Measurements from ENCODE around the gene CHRDL2. TPM values are rescaled to one million over a fixed set of nuclear protein-coding genes. Genes with fewer than 3 reads are reported as not detected.

CHRDL2 gene
- total RNA-seq, 1 experiment from 2014 or later: 0.39 TPM

GRCh38 chr11:74663315-74663714 lies 67.9 kb downstream of the CHRDL2 start:
- H4K8ac ChIP-seq (replicated peaks; ENCODE audit: insufficient read length, low read depth, low read length): no peak overlapping the region
- DNase-seq: no peak
- WGBS (ENCODE audit: extremely low coverage, insufficient read length, low lambda C conversion rate): no CpG with 5 or more reads among the region's 1 CpG
- H3K79me2 ChIP-seq (ENCODE audit: insufficient read depth, low read length): no peaks in the 10 kb centered on the region
- H3K18ac ChIP-seq (ENCODE audit: insufficient read length, low read depth, low read length): no peak overlapping the region
- H3K14ac ChIP-seq (ENCODE audit: insufficient read depth, low read length): no peak overlapping the region
- H3K9me3 ChIP-seq (ENCODE audit: control insufficient read depth, low read depth, low read length): no peaks in the 10 kb centered on the region
- H2BK15ac ChIP-seq (ENCODE audit: low read depth, low read length): no peak overlapping the region
- H3K4me1 Mint-ChIP-seq: peaks cover 8 to 14% of the 10 kb centered on the region in 2 experiments
- H3K23ac ChIP-seq (ENCODE audit: insufficient read length, low read depth, low read length): no peak overlapping the region
- no peaks in the 10 kb centered on the region; the same call in 1 of the 2 replicates for H3K27me3 Mint-ChIP-seq (ENCODE audit: low read depth)
- H2BK120ac ChIP-seq (ENCODE audit: low read depth, low read length, poor library complexity, severe bottlenecking): no peak overlapping the region
- H3K4me1 ChIP-seq (ENCODE audit: insufficient read depth, low read length): peaks cover 5% of the 10 kb centered on the region
- no peak overlapping the region for H4K5ac ChIP-seq (ENCODE audit: insufficient read length, low read depth, low read length)
- H3K27ac Mint-ChIP-seq: no peak overlapping the region
- TF ChIP-seq CTCF (conservative IDR thresholded peaks at IDR 0.05): no peak
- H2AK5ac ChIP-seq (ENCODE audit: insufficient read length, low read length): no peak overlapping the region
- no peak overlapping the region for H3T11ph ChIP-seq (ENCODE audit: low read length)
- H3K4me2 ChIP-seq (ENCODE audit: insufficient read depth, insufficient read length, low read length): no peak overlapping the region
- no peak overlapping the region for H2BK12ac ChIP-seq (ENCODE audit: insufficient read length, low read depth, low read length)
- H3K9me3 Mint-ChIP-seq: peaks cover 14 to 19% of the 10 kb centered on the region in 2 experiments
- H3K27me3 ChIP-seq (ENCODE audit: insufficient read depth, low read length): no peaks in the 10 kb centered on the region
- peaks cover 22 to 26% (median 24%) of the 10 kb centered on the region in 3 experiments for H3K36me3 Mint-ChIP-seq (ENCODE audit: insufficient read depth in 1 of 3, low read depth in 3 of 3)
- no peak overlapping the region for H4K91ac ChIP-seq (ENCODE audit: insufficient read length, low read depth, low read length)
- no peak overlapping the region for H2BK5ac ChIP-seq (ENCODE audit: insufficient read length, low read length)
- no peak overlapping the region for H3K56ac ChIP-seq (ENCODE audit: insufficient read length, low read depth, low read length)
- H3K23me2 ChIP-seq (ENCODE audit: insufficient read length, low read depth, low read length, poor library complexity, severe bottlenecking): no peaks in the 10 kb centered on the region
- H2BK20ac ChIP-seq (ENCODE audit: low read depth, low read length, poor library complexity, severe bottlenecking): no peak overlapping the region
- H3K27ac ChIP-seq (ENCODE audit: insufficient read length, low read depth, low read length): no peak overlapping the region
- H3K79me1 ChIP-seq (ENCODE audit: insufficient read depth, low read depth, low read length, poor library complexity, severe bottlenecking): no peaks in the 10 kb centered on the region
- H3K4me3 Mint-ChIP-seq: no peak overlapping the region
- H3K4ac ChIP-seq (ENCODE audit: low read depth, low read length): no peak overlapping the region
- no peaks in the 10 kb centered on the region for H4K20me1 ChIP-seq (ENCODE audit: control insufficient read depth, insufficient read depth, insufficient read length)
- H3K9ac ChIP-seq (ENCODE audit: extremely low read depth, insufficient read length, low read length): no peak overlapping the region
- no peak overlapping the region for H2AFZ ChIP-seq (ENCODE audit: low read length)
